NT2/D1 (cell line): Measurements from ENCODE around the gene MAN1B1.
A peak's percentile ranks its signal among the peaks of the same experiment; 100 is the strongest.

Source experiments
- DNase-seq: peaks from one replicate; pipeline ENCODE4 v3.0.0-alpha.2; 2011; ENCODE audit warnings: low read depth, low spot score
- H3K27me3 ChIP-seq: 2 replicates; pipeline ENCODE4 v1.6.0; 2011; ENCODE audit warnings: mild to moderate bottlenecking; ENCODE audit not compliant: insufficient read length, insufficient read depth
- H3K36me3 ChIP-seq: 2 replicates; pipeline ENCODE4 v1.6.1; 2011; ENCODE audit warnings: mild to moderate bottlenecking, low read length, mixed read lengths; ENCODE audit not compliant: insufficient read depth, insufficient read length
- H3K4me1 ChIP-seq: 2 replicates; pipeline ENCODE4 v1.5.1; 2011; ENCODE audit not compliant: insufficient read depth, insufficient read length
- H3K4me3 ChIP-seq: 2 replicates; pipeline ENCODE4 v1.5.1; 2011; ENCODE audit warnings: low read depth; ENCODE audit not compliant: insufficient read length
- H3K9ac ChIP-seq: 2 replicates; pipeline ENCODE4 v1.6.0; 2011; ENCODE audit warnings: low read depth; ENCODE audit not compliant: insufficient read length
- H3K9me3 ChIP-seq: 2 replicates; pipeline ENCODE4 v1.5.1; 2011; ENCODE audit warnings: mild to moderate bottlenecking, low read length; ENCODE audit not compliant: insufficient read depth
- SUZ12 ChIP-seq: IDR thresholded peaks from 2 replicates; pipeline ENCODE4 v1.6.1; 2011; ENCODE audit not compliant: insufficient read length, insufficient read depth; ENCODE audit errors: extremely low read depth
- YY1 ChIP-seq: IDR thresholded peaks from 2 replicates; pipeline ENCODE4 v1.6.1; 2011; ENCODE audit not compliant: insufficient read length, insufficient read depth
- ZNF274 ChIP-seq: IDR thresholded peaks from 2 replicates; pipeline ENCODE4 v1.6.1; 2011; ENCODE audit warnings: mild to moderate bottlenecking, low read depth, low read length

The MAN1B1 gene

GRCh38 chr9:137086531-137087408 is at the start of gene MAN1B1:
TSS of gene MAN1B1 (plus strand) at chr9:137086985. CDS start at chr9:137087000, 15 bp downstream.
- H3K9ac ChIP-seq = peak within 1 kb of the TSS; percentile 96
- H3K4me3 ChIP-seq = peak within 1 kb of the TSS; percentile 87
- peak; percentile 99 for DNase-seq
- H3K9me3 ChIP-seq = no peaks in the 10 kb centered on the region
- H3K36me3 ChIP-seq = peaks cover 38% of the 10 kb centered on the region
- TF ChIP-seq SUZ12 (no peak), ZNF274 (no peak), YY1 (peak; percentile 66)
- H3K27me3 ChIP-seq = no peaks in the 10 kb centered on the region
- peaks cover 21% of the 10 kb centered on the region for H3K4me1 ChIP-seq

- TF ChIP-seq SUZ12 (no peak), ZNF274 (no peak), YY1 (no peak)
- Histone ChIP-seq H3K9ac (no peak overlapping the region), H3K4me3 (no peak overlapping the region), H3K4me1 (peaks cover 23% of the 10 kb centered on the region), H3K9me3 (no peaks in the 10 kb centered on the region), H3K27me3 (peaks cover 8% of the 10 kb centered on the region), H3K36me3 (peaks cover 28% of the 10 kb centered on the region)
- DNase-seq = no peak
Observed at GRCh38 chr9:137037035-137037434, 49.8 kb upstream of the MAN1B1 start.

- no peak for DNase-seq
- Histone ChIP-seq H3K36me3 (peaks cover 28% of the 10 kb centered on the region), H3K4me1 (peaks cover 19% of the 10 kb centered on the region), H3K27me3 (peaks cover 8% of the 10 kb centered on the region), H3K9me3 (no peaks in the 10 kb centered on the region), H3K4me3 (no peak overlapping the region), H3K9ac (no peak overlapping the region)
- no peak for TF ChIP-seq YY1
- no peak for TF ChIP-seq ZNF274
- no peak for TF ChIP-seq SUZ12
Observed at GRCh38 chr9:137037483-137037882, 49.3 kb upstream of the MAN1B1 start.

GRCh38 chr9:137038916-137039315 is 47.9 kb upstream of the MAN1B1 start:
- H3K36me3 ChIP-seq = peaks cover 28% of the 10 kb centered on the region
- peaks cover 23% of the 10 kb centered on the region for H3K4me1 ChIP-seq
- no peaks in the 10 kb centered on the region for H3K9me3 ChIP-seq
- DNase-seq = no peak
- H3K9ac ChIP-seq = no peak overlapping the region
- no peak overlapping the region for H3K4me3 ChIP-seq
- TF ChIP-seq YY1 = no peak
- TF ChIP-seq SUZ12 = no peak
- no peak for TF ChIP-seq ZNF274
- peaks cover 17% of the 10 kb centered on the region for H3K27me3 ChIP-seq

GRCh38 chr9:137039611-137040366 is 47.0 kb upstream of the MAN1B1 start:
- Histone ChIP-seq H3K36me3 (peaks cover 28% of the 10 kb centered on the region), H3K4me1 (peaks cover 26% of the 10 kb centered on the region), H3K4me3 (no peak overlapping the region), H3K27me3 (peaks cover 21% of the 10 kb centered on the region), H3K9me3 (no peaks in the 10 kb centered on the region), H3K9ac (no peak overlapping the region)
- no peak for TF ChIP-seq YY1
- TF ChIP-seq ZNF274 = no peak
- TF ChIP-seq SUZ12 = no peak
- no peak for DNase-seq

- Histone ChIP-seq H3K9ac (peak overlapping the region; percentile 4), H3K9me3 (no peaks in the 10 kb centered on the region), H3K36me3 (peaks cover 28% of the 10 kb centered on the region), H3K27me3 (peaks cover 26% of the 10 kb centered on the region), H3K4me1 (peaks cover 24% of the 10 kb centered on the region), H3K4me3 (no peak overlapping the region)
- no peak for DNase-seq
- no peak for TF ChIP-seq ZNF274
- TF ChIP-seq SUZ12 = no peak
- TF ChIP-seq YY1 = no peak
Observed at GRCh38 chr9:137040568-137040967, 46.2 kb upstream of the MAN1B1 start.

- peak overlapping the region; percentile 4 for H3K9ac ChIP-seq
- H3K27me3 ChIP-seq = peaks cover 29% of the 10 kb centered on the region
- H3K4me1 ChIP-seq = peaks cover 22% of the 10 kb centered on the region
- DNase-seq = no peak
- H3K9me3 ChIP-seq = no peaks in the 10 kb centered on the region
- peaks cover 28% of the 10 kb centered on the region for H3K36me3 ChIP-seq
- no peak for TF ChIP-seq SUZ12
- no peak for TF ChIP-seq YY1
- no peak for TF ChIP-seq ZNF274
- H3K4me3 ChIP-seq = no peak overlapping the region
Observed at GRCh38 chr9:137041124-137041523, 45.7 kb upstream of the MAN1B1 start.
